Stimulated activated CD8-positive, alpha-beta memory T cell treated with anti-CD3 and anti-CD28 coated beads, Interleukin-4, amount 100 ng/mL, for 24 hours (primary cell): ENCODE measurements around the gene PHACTR3.

ENCODE experiments used
- DNase-seq: peaks from one replicate; pipeline ENCODE4 v3.0.0-alpha.2; 2020; ENCODE audit warnings: low read depth

Gene PHACTR3

DNA sequence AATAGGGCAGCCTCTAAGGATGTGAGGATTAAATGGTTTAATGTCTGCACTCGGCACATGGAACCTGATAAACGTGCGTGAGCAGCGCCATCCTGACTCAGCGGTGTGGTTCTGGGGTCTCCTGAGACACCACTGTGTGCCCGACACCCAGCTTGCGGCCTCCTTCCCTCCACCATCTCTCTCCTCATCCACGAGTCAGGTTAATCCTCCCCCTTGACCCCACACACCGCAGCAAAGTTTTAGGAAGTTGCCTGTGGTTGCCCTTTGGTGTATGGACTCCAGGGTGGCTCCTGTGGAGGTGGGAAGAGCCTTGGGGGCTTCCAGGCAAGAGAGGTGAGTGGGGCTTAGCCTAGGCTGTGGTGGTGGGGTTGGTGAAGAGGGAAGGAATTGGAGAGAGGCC lies 68.2 kb downstream of the PHACTR3 start:
- DNase-seq: no peak

DNA sequence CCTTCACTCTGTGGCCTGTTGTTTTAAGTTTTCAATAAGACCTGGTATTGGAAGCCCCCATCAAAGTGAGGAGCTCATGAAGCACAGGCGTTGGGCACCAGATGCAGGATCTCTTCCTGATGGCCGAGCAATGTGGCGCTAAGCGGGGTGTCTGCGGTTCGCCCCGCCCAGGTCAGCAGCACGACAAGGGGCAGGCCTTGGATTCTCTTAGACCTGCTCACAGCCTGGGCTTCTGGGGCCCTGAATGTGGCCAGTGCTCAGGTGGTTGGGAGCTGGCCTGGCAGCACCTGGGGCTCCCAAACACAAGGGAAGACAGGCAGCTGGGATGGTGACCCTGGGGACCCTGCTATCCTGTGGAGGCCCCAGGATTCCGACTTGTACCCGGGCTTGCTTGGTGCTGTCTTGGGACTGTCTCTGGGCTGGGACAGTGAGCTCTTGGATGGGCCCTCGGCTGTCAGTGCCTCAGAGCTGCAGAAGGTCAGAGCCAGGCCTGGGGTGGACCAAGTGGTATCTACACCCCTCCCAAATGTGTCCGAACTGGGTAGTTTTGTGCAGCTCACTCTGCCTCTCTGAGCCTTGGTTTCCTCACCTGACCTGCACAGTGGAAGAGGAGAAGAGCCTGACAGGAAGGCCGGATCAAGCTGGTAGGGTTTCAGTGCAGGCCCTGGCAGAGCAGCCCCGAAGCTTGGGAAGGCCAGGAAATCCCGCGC lies 69.1 kb downstream of the PHACTR3 start:
- no peak for DNase-seq

DNA sequence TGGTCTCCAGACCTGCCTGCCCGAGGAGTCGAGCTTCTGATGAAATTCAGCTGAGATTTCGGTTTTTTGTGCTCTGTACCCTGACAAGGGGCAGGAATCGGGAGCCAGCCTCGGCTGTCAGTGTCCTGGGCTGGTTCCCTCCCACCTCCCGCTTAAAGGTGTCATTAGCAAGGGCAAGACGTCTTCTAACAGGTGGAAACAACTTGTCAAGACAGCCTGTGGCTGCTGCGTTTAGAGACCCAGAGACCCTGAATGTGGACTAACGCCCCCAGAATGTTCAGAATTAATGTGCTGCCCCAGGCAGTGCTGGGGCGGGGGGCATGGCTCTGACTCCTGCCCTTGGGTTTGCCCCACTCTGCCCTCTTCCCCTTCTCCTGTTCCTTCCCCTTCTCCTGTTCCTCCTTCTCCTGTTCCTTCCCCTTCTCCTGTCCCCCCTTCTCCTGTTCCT lies 69.7 kb downstream of the PHACTR3 start:
- DNase-seq: no peak

DNA sequence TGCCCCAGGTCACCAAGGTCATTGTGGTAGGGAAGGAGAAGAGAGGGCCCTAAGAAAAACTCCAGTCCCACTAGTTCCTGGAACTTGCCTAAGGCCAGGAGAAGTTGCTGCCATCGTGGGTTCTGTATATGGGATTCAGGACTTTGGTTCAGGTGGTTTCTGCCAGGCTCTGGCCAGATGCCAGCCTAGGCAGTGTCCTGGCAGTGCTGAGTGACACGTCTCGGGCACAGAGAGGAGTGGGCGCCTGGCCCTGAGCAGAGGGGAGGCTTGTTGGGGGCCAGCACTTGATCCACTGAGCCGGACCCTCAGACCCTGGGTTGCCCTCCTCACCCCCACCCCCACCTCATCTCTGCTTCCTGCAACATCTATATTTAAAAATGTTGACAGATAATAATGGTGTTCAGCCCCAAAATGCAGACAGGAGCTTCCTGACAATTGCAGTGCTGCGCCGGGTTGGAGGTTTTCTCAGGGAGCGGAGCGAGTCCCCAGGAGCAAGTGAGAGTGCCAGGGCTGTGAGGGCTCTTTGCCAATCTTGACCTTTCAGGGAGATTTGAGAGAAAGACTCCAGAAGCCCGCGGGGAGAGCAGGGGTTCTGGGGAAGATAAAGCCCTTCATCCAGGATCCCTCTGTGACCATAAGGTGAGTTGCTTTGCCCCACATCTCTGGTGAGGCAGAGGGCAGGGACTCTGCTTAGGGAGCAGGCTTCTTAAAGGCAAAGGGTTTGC lies 71.9 kb downstream of the PHACTR3 start:
- DNase-seq: no peak

DNA sequence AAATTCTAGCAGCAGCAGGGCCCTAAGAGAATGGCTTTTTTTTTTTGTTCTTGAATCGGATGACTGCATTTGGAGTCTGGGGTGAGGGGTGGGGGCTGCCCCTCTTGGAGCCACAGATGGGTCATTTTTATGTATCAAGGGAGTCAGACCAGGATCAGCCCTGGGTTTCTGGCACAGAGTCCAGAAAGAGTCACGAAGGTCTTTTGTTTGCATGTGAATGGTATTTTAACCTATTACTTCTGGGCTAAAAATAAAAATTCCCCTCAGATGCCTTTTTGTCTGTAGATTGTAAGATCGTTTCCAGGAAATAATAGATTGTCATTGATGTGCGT lies 72.5 kb downstream of the PHACTR3 start:
- no peak for DNase-seq

DNA sequence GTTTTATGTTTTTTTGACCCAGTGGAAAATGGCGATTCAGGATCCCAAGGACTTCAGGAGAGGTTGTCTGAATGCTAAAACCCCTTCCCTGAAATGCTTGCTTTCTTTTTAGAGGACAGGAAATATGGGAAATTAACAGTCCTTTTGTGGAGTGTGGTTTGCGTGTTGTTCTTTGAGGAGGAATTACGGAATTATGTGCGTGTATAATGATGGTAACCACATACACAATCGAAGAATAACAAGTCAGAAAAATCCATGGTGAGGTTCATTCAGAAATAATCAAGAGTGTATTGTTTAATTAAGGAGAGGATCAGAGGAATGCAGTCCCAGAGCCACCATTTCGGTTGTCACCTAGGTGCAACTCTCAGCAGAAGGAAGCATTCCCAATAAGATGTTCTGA lies 73.2 kb downstream of the PHACTR3 start:
- DNase-seq: no peak

DNA sequence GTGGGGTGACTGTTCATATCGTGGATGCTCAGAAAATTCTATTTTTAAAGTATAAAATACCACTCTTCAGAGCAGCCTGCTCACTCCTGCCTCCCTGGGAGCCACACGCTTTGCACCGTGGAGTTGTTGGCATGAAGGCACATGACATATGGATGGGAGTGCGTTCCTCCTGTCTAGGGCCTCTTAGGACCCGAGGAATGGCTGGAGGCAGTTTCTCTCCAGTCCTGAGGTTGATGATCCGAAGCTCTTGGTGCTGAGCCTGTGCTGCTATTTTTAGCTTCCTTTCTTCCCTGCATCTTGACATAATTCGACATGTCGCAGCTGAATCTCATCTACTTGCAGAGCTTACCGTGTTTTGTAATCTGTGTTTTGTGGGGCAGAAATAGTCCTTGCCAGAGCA lies 73.9 kb downstream of the PHACTR3 start:
- no peak for DNase-seq

DNA sequence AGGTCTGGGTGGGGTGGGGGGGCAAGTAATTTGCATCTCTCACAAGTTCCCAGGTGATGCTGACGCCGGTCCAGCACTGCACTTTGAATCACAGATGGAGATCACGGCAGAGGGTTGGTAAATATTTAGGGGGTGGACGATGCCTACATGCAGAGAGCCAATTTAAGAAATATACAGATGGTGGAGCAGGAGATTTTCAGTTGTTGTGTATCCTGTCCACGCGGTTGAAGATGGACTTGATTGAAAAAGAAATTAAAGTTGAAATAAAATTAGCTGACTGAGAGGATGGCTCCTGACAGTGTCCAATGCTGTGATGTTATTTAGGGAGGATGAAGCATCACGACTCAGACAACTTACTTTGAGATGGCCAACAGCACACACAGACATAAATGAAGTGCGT lies 74.6 kb downstream of the PHACTR3 start:
- DNase-seq: no peak

DNA sequence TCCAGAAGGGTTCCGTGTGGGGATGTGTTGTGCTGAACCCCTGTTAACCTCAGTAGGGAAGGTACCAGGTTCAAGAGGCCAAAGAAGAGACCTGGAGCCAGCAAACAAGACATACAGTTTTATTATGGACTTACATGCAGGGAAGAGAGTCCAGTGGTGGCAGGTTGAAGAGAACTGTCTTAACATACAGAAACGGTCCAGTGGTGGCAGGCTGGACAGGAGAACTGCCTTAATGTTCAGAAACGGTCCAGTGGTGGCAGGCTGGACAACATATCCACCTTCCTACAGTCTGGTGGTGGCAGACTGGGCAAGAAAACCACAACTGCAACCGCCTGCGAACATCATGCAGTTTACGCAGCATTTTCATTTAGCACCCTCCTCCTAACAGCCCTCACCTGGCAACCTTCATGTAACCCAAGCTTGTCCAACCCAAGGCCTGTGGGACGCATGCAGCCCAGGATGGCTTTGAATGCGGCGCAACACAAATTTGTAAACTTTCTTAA lies 75.9 kb downstream of the PHACTR3 start:
- DNase-seq: no peak

DNA sequence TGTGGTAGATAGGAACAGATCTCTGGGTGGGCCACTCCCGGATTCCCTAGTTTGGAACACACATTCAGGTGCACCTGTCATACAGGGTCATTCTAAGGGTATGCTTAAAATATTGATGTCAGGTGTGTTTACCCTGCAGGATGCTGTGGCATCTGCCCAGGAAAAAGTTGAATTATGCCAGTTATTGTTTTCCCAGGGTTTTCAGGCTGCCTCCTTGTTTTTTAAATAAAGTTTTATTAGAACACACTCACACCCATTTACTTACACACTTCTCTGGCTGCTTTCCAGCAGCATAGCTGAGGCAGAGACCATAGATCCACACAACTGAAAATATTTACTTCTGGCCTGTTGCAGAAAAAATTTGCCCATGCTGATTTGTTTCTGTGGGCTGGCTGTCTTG lies 76.5 kb downstream of the PHACTR3 start:
- DNase-seq: no peak

DNA sequence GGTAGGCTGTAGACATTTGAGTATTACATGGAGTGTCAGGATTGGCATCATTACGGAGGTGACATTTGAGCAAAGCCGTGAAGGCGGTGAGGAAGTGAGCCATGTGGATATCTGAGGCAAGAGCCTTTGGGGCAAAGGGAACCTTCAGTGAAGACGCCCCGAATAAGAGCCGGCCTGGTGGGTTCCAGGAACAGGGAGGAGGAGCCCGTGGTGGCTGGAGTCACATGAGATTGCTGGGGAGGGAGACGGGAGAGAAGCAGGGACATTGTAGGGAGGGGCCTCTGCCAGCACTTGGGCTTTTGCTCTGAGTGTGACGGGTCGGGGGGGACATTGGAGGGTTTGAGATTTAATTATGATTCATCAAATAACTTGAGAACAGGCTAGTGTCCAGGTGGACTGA lies 78.3 kb downstream of the PHACTR3 start:
- no peak for DNase-seq

DNA sequence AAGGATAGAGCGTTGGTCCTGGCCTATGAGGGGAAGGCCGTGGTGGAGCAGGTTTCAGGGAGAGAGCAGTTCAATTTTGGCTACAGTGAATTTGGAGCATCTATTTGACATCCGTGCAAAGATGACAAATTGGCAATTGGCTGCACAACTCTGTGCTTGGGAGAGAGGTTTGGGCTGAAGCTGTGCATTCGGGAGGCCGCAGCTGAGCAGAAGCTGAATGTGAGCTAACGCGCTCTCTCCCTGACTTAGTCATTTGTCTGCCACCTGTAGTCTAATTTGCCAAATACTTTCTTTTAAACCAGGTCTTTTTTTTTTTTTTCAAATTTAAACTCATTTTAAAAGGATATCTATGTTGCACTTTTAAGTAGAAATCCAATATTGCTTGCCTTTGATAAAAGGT lies 78.8 kb downstream of the PHACTR3 start:
- no peak for DNase-seq

DNA sequence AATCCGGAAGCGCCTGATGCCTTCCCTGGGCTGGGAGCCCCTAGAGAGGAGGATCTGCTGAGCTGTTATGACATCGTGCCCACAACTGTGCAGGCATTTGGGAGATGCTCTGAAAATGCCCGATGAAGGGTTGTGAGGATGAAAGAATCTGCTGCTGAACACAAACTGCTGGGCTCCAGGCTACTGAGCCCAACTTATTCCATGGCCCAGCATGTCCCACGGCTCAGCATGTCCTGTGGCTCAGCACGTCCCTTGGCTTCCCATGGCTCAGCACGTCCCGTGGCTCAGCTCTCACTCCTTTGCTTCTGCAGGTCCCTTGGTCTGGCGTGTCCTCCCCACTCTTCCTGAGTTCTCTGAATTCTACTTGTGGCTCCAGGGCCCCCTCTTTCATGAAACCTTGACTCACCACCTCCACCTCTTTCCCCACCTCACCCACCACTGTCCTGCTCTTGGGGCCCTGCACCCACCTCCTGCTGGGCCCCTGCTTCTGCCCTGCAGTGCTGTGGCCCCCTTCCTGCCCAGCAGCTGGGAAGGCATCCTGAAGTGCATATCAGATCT lies 80.4 kb downstream of the PHACTR3 start:
- DNase-seq: no peak

DNA sequence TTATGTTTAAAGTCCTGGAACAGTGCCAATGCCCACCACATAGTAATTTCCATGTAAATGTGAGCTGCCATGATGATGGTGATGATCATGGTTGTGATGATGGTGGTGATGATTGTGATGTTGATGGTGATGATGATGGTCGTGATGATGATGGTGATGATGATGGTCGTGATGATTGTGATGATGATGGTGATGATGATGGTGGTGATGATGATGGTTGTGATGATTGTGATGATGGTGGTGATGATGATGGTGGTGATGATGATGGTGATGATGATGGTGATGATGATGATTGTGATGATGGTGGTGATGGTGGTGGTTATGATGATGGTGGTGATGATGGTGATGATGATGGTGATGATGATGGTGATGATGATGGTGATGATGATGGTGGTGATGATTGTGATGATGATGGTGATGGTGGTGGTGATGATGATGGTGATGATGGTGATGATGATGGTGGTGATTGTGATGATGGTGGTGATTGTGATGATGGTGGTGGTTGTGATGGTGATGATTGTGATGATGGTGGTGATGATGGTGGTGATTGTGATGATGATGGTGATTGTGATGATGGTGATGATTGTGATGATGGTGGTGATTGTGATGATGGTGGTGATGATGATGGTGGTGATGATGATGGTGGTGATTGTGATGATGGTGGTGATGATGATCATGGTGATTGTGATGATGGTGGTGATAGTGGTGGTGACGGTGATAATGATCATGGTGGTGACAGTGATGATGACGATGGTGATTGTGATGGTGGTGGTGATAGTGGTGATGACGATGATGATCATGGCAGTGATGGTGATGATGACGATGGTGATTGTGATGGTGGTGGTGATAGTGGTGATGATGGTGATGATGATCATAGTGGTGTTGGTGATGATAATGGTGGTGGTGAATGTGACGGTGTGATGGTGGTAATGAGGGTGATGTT lies 82.3 kb downstream of the PHACTR3 start:
- DNase-seq: no peak

DNA sequence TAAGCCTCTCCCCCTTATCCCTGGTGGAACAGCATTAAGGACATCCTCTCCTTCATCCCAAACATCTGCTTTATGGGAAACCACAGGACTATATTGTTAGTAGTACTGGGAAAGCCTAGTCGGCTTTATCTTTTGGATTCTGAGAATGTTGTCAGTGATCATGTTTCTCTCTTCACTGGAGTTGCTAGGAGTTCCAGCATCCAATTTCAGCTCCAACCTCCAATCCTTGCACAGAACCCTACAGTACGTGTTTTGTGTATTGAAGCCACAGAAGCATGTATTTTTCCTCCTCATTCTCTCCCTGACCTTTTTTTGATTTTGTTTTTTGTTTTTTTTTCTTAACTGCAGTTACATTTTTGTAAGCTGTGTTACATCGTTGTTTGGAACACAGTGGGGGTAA lies 84.0 kb downstream of the PHACTR3 start:
- no peak for DNase-seq

DNA sequence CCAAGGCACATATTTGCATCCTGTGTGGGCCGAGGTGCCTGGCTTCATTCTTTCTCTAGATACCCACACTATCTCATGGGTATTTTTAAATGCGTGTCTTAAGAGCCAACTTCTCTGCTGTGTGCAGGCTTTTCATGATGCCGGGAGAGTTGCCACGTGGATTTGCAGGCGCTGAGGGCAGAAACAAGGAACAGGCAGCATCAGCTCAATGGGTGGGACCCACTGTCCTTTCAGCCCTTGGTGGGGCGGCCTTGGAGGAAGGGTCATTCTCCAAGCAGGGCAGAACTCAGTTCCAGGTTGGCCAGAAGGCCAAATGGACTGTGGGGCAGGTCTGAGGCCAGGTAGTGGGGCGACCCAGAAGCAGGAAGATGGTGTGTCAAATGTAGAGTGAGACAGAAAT lies 84.7 kb downstream of the PHACTR3 start:
- no peak for DNase-seq

DNA sequence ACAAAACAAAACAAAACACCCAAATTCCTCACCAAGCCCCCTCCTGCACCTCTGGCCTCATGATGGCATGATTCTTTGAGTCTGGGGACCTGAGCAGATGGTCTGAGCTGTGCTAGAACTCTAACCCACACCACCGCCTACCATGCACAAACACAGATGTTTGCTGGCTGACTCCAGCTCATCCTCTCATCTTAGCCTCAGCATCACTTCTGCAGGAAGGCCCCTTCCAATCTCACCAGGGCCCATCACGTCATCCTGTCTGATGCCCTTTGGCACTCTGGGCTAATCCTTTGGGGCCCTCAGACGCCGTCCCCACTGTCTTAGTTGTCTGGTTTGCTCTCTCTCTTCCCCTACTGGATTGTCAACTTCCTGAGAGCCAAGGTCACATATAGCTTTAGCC lies 85.8 kb downstream of the PHACTR3 start:
- DNase-seq: no peak

DNA sequence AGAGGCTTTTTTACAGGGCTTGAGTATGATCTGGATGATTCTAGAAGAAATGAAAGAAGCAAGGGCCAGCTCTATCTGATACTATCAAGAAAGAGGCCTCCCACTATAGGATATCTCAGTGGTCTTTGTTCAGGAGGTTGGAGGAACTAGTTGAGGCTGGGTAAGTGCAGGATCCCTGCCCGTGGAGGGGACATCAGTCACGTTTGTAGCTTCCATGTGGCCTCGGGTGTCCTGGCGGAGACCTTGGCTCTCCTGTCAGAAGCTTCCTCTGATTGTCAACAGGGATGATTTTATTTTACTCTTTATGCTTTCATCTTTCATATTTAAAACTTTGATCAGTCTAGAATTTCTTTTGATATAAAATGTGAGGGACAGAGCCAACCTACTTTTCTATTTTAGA lies 86.6 kb downstream of the PHACTR3 start:
- DNase-seq: no peak

DNA sequence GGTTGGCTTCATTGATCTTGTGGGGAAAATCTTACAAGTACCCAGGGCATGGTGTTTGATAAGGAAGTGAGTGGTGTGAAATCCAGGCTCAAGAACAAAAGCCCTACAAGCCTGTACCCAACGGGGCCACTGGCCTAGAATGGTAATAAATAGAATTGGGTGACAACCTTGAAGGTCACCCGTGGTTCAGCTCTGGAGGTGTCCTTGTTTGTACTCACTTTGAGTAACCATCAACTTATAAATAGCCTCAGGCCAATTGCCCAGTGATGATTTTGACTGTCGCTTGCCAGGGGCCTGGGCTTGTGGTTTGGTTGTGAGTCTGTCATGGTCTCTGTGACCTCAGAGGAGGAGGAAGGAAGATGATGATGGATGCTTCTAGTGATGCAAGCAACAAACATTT lies 87.8 kb downstream of the PHACTR3 start:
- no peak for DNase-seq

DNA sequence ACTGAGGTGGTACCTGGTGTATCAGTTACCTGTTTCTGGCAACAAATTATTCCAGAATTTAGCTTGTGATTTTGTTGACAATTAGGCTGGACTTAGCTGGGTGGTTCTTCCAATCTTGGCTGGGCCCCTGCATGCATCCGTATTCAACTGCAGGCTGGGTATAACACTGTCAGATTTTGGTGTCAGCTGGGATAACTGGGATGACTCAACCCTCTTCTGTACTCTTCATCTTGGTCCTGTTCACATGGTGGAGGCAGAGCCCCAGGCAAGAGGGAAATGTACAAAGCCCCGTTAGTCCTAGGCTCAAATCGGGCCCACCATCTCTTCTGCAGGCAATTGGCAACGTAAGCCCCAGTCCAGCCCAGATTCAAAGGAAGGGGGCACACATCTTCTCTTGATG lies 89.2 kb downstream of the PHACTR3 start:
- DNase-seq: no peak

DNA sequence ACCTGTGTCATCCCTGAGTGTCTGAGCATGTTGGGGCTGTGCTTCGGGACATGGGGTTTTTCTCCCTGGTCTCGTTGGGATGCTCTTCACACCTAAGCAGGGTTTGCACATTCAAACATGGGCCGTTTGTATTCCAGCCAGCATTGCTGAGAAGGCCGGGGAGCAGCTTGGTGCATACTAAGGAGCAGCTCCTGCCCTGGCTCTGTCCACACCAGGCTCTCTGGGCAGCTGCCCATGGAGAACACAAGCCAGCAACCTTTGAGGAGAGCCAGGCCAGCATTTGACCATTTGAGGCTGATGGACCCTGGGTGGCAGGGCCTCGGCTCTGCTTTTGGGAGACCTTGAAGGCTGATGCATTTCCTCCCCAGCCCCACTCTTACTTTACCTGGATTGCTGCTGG lies 92.1 kb downstream of the PHACTR3 start:
- DNase-seq: no peak

DNA sequence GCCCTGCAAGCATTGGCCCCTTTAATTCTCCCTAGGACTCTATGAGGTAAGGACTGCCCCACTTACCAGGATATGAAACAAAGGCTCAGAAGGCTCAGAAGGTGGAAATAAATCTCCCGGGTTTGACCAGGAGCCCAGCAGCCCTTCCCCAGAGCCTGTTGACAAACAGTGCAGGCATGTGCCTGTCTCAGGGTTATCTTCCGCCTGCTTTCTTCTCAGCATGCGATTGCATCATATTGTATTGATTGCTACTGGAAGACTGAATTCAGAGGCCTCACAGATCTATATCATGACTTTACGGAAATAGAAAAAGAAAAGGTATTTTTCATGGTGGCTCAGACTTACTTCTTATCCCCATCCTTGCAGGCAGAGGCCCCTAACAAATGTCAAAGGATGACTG lies 92.7 kb downstream of the PHACTR3 start:
- DNase-seq: no peak
